ENCODE measurements around the gene SLC7A10. TPM values are rescaled to one million over a fixed set of nuclear protein-coding genes. Genes with fewer than 3 reads are reported as not detected.
"Not testable (repeated sequence)": the region's sequence is repeated elsewhere in the genome, so short reads cannot be mapped to it uniquely, and the experiment has no call there.

Gene SLC7A10
- polyA plus RNA-seq, 1 donor (not counting 4 experiments of a cell fraction or from before 2014, with no cell fraction given): not detected

DNA sequence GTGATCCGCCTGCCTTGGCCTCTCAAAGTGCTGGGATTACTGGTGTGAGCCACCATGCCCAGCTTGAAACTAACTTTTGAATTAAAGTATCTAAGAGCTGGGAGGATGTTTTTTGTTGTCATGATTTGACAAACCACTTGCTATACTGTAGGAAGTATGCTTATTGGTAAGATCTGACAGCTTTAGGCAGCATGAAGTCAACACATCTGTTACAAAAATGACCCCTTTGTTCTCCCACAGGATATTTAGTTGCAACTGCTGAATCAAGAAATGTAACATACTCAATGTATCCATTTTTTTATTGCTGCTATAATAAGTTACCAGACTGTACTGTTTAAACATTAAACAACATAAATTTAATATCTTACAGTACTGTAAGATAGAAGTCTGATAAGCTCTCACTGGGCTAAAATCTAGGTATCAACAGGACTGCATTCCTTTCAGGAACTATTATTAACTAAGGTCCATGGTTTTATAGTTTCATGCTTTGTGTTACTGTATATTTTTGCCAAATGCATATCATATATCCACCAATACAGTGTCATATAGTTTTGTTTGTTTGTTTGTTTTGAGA lies 54.3 kb downstream of the SLC7A10 start:
- no peak for FAIRE-seq
- no peak for DNase-seq (ENCODE audit: low read depth, low spot score)
- Histone ChIP-seq H3K9me3 (ENCODE audit: control insufficient read depth, low read depth, low read length) (no peaks in the 10 kb centered on the region), H3K9me1 (ENCODE audit: control insufficient read depth, extremely low read depth, insufficient read depth, low read length) (no peaks in the 10 kb centered on the region), H2AFZ (ENCODE audit: control insufficient read depth, low read length) (no peak overlapping the region), H3K79me2 (ENCODE audit: control insufficient read depth, insufficient read depth, low read length) (peaks cover 4% of the 10 kb centered on the region), H3K4me2 (ENCODE audit: control insufficient read depth, extremely low read depth, insufficient read depth, low read depth, low read length) (no peak overlapping the region), H3K36me3 (ENCODE audit: control insufficient read depth in 2 of 2, extremely low read depth in 1 of 2, insufficient read depth in 2 of 2, low read length in 2 of 2) (no peaks in the 10 kb centered on the region), H3K4me1 (ENCODE audit: control insufficient read depth, extremely low read depth, insufficient read depth, low read length) (peaks cover 7% of the 10 kb centered on the region), H3K27ac (ENCODE audit: control insufficient read depth, insufficient read depth, low read length) (no peak overlapping the region), H3K27me3 (ENCODE audit: control insufficient read depth, extremely low read depth, insufficient read depth, low read length) (no peaks in the 10 kb centered on the region), H3K4me3 (ENCODE audit: control insufficient read depth in 2 of 3, extremely low read depth in 1 of 3, insufficient read depth in 2 of 3, low read depth in 1 of 3, low read length in 3 of 3) (no peak overlapping the region), H3K9ac (ENCODE audit: control insufficient read depth, extremely low read depth, insufficient read depth, low read length) (no peak overlapping the region), H4K20me1 (ENCODE audit: control insufficient read depth, extremely low read depth, insufficient read depth, low read length) (no peaks in the 10 kb centered on the region)
- dilution Hi-C loops (cut with MboI; ENCODE audit: extremely low pct_ligation_motif_present, low sequenced_read_pairs): no loop called here
- no peak for TF ChIP-seq EZH2 (IDR thresholded peaks at IDR 0.05; ENCODE audit: low read length)

DNA sequence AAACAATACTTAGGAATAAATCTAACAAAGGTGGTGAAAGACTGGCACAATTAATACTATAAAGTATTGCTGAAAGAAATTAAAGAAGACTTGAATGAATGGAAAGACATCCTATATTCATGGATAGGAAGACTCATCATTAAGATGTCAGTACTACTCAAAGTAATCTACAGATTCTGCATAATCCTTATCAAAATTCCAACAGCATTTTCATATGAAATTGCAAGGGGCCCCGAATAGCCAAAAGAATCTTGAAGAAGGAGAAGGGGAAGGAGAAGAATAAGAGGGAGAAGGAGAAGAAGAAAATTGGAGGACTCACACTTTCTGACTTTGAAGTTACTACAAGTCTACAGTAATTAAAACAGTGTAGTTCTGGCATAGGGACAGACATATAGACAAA lies 57.1 kb downstream of the SLC7A10 start:
- Histone ChIP-seq H3K9me3 (ENCODE audit: control insufficient read depth, low read depth, low read length) (no peaks in the 10 kb centered on the region), H3K79me2 (ENCODE audit: control insufficient read depth, insufficient read depth, low read length) (no peaks in the 10 kb centered on the region), H3K27ac (ENCODE audit: control insufficient read depth, insufficient read depth, low read length) (no peak overlapping the region), H4K20me1 (ENCODE audit: control insufficient read depth, extremely low read depth, insufficient read depth, low read length) (no peaks in the 10 kb centered on the region), H3K4me2 (ENCODE audit: control insufficient read depth, extremely low read depth, insufficient read depth, low read depth, low read length) (no peak overlapping the region), H3K9me1 (ENCODE audit: control insufficient read depth, extremely low read depth, insufficient read depth, low read length) (no peaks in the 10 kb centered on the region), H2AFZ (ENCODE audit: control insufficient read depth, low read length) (no peak overlapping the region), H3K9ac (ENCODE audit: control insufficient read depth, extremely low read depth, insufficient read depth, low read length) (no peak overlapping the region), H3K36me3 (ENCODE audit: control insufficient read depth in 2 of 2, extremely low read depth in 1 of 2, insufficient read depth in 2 of 2, low read length in 2 of 2) (no peaks in the 10 kb centered on the region), H3K27me3 (ENCODE audit: control insufficient read depth, extremely low read depth, insufficient read depth, low read length) (no peaks in the 10 kb centered on the region), H3K4me1 (ENCODE audit: control insufficient read depth, extremely low read depth, insufficient read depth, low read length) (peaks cover 3% of the 10 kb centered on the region), H3K4me3 (ENCODE audit: control insufficient read depth in 2 of 3, extremely low read depth in 1 of 3, insufficient read depth in 2 of 3, low read depth in 1 of 3, low read length in 3 of 3) (no peak overlapping the region)
- FAIRE-seq: no peak
- dilution Hi-C loops (cut with MboI; ENCODE audit: extremely low pct_ligation_motif_present, low sequenced_read_pairs): no loop called here
- TF ChIP-seq EZH2 (IDR thresholded peaks at IDR 0.05; ENCODE audit: low read length): no peak
- TF ChIP-seq, protein P1, sequence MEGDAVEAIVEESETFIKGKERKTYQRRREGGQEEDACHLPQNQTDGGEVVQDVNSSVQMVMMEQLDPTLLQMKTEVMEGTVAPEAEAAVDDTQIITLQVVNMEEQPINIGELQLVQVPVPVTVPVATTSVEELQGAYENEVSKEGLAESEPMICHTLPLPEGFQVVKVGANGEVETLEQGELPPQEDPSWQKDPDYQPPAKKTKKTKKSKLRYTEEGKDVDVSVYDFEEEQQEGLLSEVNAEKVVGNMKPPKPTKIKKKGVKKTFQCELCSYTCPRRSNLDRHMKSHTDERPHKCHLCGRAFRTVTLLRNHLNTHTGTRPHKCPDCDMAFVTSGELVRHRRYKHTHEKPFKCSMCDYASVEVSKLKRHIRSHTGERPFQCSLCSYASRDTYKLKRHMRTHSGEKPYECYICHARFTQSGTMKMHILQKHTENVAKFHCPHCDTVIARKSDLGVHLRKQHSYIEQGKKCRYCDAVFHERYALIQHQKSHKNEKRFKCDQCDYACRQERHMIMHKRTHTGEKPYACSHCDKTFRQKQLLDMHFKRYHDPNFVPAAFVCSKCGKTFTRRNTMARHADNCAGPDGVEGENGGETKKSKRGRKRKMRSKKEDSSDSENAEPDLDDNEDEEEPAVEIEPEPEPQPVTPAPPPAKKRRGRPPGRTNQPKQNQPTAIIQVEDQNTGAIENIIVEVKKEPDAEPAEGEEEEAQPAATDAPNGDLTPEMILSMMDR (optimal IDR thresholded peaks at IDR 0.05 in 1 of 3, IDR thresholded peaks at IDR 0.05 in 1 of 3, conservative IDR thresholded peaks at IDR 0.05 in 1 of 3; ENCODE audit: extremely low read depth in 1 of 3, insufficient read depth in 2 of 3, low read length in 3 of 3): no peak
- no peak for DNase-seq (ENCODE audit: low read depth, low spot score)

DNA sequence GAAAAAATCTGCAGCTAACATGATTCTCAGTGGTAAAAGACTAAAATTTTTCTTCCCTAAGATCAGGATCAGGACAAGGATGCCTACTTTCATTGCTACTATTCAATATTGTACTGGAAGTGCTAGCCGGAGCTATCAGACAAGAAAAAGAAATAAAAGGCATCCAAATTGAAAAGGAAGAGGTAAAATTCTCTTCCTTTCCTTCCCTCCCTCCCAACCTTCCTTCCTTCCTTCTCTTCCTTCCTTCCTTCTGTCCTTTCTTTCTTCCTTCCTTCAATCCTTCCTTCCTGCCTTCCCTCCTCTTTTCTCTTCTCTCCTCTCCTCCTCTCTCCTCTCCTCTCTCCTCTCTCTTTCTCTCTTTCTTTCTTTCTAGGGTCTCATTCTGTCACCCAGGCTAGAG lies 58.2 kb downstream of the SLC7A10 start:
- peaks cover 3% of the 10 kb centered on the region for H3K4me1 ChIP-seq (ENCODE audit: control insufficient read depth, extremely low read depth, insufficient read depth, low read length)
- no peaks in the 10 kb centered on the region for H4K20me1 ChIP-seq (ENCODE audit: control insufficient read depth, extremely low read depth, insufficient read depth, low read length)
- dilution Hi-C loops (cut with MboI; ENCODE audit: extremely low pct_ligation_motif_present, low sequenced_read_pairs): no loop called here
- H3K27ac ChIP-seq (ENCODE audit: control insufficient read depth, insufficient read depth, low read length): no peak overlapping the region
- H3K36me3 ChIP-seq (ENCODE audit: control insufficient read depth in 2 of 2, extremely low read depth in 1 of 2, insufficient read depth in 2 of 2, low read length in 2 of 2): no peaks in the 10 kb centered on the region
- H3K27me3 ChIP-seq (ENCODE audit: control insufficient read depth, extremely low read depth, insufficient read depth, low read length): no peaks in the 10 kb centered on the region
- no peak for TF ChIP-seq EZH2 (IDR thresholded peaks at IDR 0.05; ENCODE audit: low read length)
- TF ChIP-seq, protein P1 (optimal IDR thresholded peaks at IDR 0.05 in 1 of 3, IDR thresholded peaks at IDR 0.05 in 1 of 3, conservative IDR thresholded peaks at IDR 0.05 in 1 of 3; ENCODE audit: extremely low read depth in 1 of 3, insufficient read depth in 2 of 3, low read length in 3 of 3): no peak
- DNase-seq (ENCODE audit: low read depth, low spot score) (no peak), FAIRE-seq (no peak)
- H3K9me3 ChIP-seq (ENCODE audit: control insufficient read depth, low read depth, low read length): no peaks in the 10 kb centered on the region
- H3K4me3 ChIP-seq (ENCODE audit: control insufficient read depth in 2 of 3, extremely low read depth in 1 of 3, insufficient read depth in 2 of 3, low read depth in 1 of 3, low read length in 3 of 3): no peak overlapping the region
- H3K9ac ChIP-seq (ENCODE audit: control insufficient read depth, extremely low read depth, insufficient read depth, low read length): no peak overlapping the region
- H3K9me1 ChIP-seq (ENCODE audit: control insufficient read depth, extremely low read depth, insufficient read depth, low read length): no peaks in the 10 kb centered on the region
- no peak overlapping the region for H3K4me2 ChIP-seq (ENCODE audit: control insufficient read depth, extremely low read depth, insufficient read depth, low read depth, low read length)
- H3K79me2 ChIP-seq (ENCODE audit: control insufficient read depth, insufficient read depth, low read length): no peaks in the 10 kb centered on the region
- no peak overlapping the region for H2AFZ ChIP-seq (ENCODE audit: control insufficient read depth, low read length)

DNA sequence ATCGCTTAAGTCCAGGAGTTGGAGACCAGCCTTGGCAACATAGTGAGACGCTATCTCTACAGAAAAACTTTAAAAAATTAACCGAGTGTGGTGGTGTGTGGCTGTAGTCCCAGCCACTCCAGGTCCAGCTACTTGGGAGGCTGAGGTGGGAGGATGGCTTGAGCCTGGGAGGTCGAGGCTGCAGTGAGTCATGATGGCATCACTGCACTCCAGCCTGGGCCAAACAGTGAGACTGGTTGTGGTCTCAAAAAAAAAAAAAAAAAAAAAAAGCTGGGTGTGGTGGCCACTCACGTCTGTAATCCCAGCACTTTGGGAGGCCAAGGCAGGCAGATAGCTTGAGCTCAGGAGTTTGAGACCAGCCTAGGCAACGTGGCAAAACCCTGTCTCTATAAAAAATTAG lies 59.6 kb downstream of the SLC7A10 start:
- H3K27me3 ChIP-seq (ENCODE audit: control insufficient read depth, extremely low read depth, insufficient read depth, low read length); DNase-seq (ENCODE audit: low read depth, low spot score); H3K79me2 ChIP-seq (ENCODE audit: control insufficient read depth, insufficient read depth, low read length); H3K9me3 ChIP-seq (ENCODE audit: control insufficient read depth, low read depth, low read length); H3K4me1 ChIP-seq (ENCODE audit: control insufficient read depth, extremely low read depth, insufficient read depth, low read length); H3K27ac ChIP-seq (ENCODE audit: control insufficient read depth, insufficient read depth, low read length); H3K4me2 ChIP-seq (ENCODE audit: control insufficient read depth, extremely low read depth, insufficient read depth, low read depth, low read length); FAIRE-seq; H2AFZ ChIP-seq (ENCODE audit: control insufficient read depth, low read length); H3K36me3 ChIP-seq (ENCODE audit: control insufficient read depth in 2 of 2, extremely low read depth in 1 of 2, insufficient read depth in 2 of 2, low read length in 2 of 2); H3K9me1 ChIP-seq (ENCODE audit: control insufficient read depth, extremely low read depth, insufficient read depth, low read length); H3K9ac ChIP-seq (ENCODE audit: control insufficient read depth, extremely low read depth, insufficient read depth, low read length); H3K4me3 ChIP-seq (ENCODE audit: control insufficient read depth in 2 of 3, extremely low read depth in 1 of 3, insufficient read depth in 2 of 3, low read depth in 1 of 3, low read length in 3 of 3); dilution Hi-C loops (cut with MboI; ENCODE audit: extremely low pct_ligation_motif_present, low sequenced_read_pairs); H4K20me1 ChIP-seq (ENCODE audit: control insufficient read depth, extremely low read depth, insufficient read depth, low read length): not testable (repeated sequence)

Measured in keratinocyte (primary cell).